H1 (cell line): Measurements from ENCODE around the gene ZNF133.

ENCODE experiments used
- ATF3 ChIP-seq: IDR thresholded peaks from 2 replicates; pipeline ENCODE4 v1.6.1; 2011; ENCODE audit warnings: low read depth, mild to moderate bottlenecking, low read length; ENCODE audit not compliant: insufficient read depth
- CEBPB ChIP-seq: IDR thresholded peaks from 2 replicates; pipeline ENCODE4 v1.6.1; 2012; ENCODE audit warnings: low read depth, low read length
- CTCF ChIP-seq, 3 experiments: IDR thresholded peaks; 1 replicate in 2 of 3; 2 replicates in 1 of 3; pipeline versions ENCODE4 v1.5.1 to v1.6.1; 2011; ENCODE audit warnings: low read length in 3 of 3, mild to moderate bottlenecking in 3 of 3, inconsistent platforms in 2 of 3, low read depth in 1 of 3, moderate library complexity in 1 of 3; ENCODE audit not compliant: insufficient read depth in 1 of 3; ENCODE audit errors: control extremely low read depth in 1 of 3
- EP300 ChIP-seq, 2 experiments: IDR thresholded peaks; 1 replicate in 1 of 2; 2 replicates in 1 of 2; pipeline ENCODE4 v1.6.1; 2011 to 2012; ENCODE audit warnings: low read depth in 2 of 2, low read length in 2 of 2, mild to moderate bottlenecking in 2 of 2, borderline replicate concordance in 1 of 2, inconsistent platforms in 1 of 2, moderate library complexity in 1 of 2
- GABPA ChIP-seq: IDR thresholded peaks from 2 replicates; pipeline ENCODE4 v1.6.1; 2011; ENCODE audit warnings: mild to moderate bottlenecking, low read length, moderate library complexity, borderline replicate concordance; ENCODE audit not compliant: insufficient read depth
- MAX ChIP-seq: IDR thresholded peaks from 2 replicates; pipeline ENCODE4 v1.6.1; 2012; ENCODE audit warnings: inconsistent platforms
- PHF8 ChIP-seq: fragments of 200-600 bp; sonication (generic); conservative IDR thresholded peaks from 2 replicates; pipeline ENCODE4 v1.7.1; 2012; ENCODE audit warnings: low read depth, mild to moderate bottlenecking, inconsistent platforms, low read length, moderate library complexity
- POLR2A ChIP-seq, 2 experiments: IDR thresholded peaks; 1 replicate in 1 of 2; 2 replicates in 1 of 2; pipeline ENCODE4 v1.6.1; 2011; ENCODE audit warnings: low read depth in 2 of 2, low read length in 2 of 2, mild to moderate bottlenecking in 2 of 2; ENCODE audit errors: control extremely low read depth in 1 of 2
- POLR2AphosphoS5 ChIP-seq: IDR thresholded peaks from 2 replicates; pipeline ENCODE4 v1.6.1; 2011; ENCODE audit warnings: low read depth, low read length
- TCF12 ChIP-seq: IDR thresholded peaks from 2 replicates; pipeline ENCODE4 v1.6.1; 2011; ENCODE audit warnings: low read depth, mild to moderate bottlenecking, low read length
- YY1 ChIP-seq: IDR thresholded peaks from 2 replicates; pipeline ENCODE4 v1.6.1; 2011; ENCODE audit warnings: low read depth, mild to moderate bottlenecking, low read length

- no peak for TF ChIP-seq CTCF (IDR thresholded peaks at IDR 0.05; ENCODE audit: control extremely low read depth in 1 of 3, insufficient read depth in 1 of 3, low read depth in 1 of 3, low read length in 3 of 3)
- TF ChIP-seq POLR2AphosphoS5 = no peak
- no peak for TF ChIP-seq POLR2A (IDR thresholded peaks at IDR 0.05; ENCODE audit: control extremely low read depth in 1 of 2, low read depth in 2 of 2, low read length in 2 of 2)
- no peak for TF ChIP-seq GABPA
- TF ChIP-seq EP300 (IDR thresholded peaks at IDR 0.05; ENCODE audit: borderline replicate concordance in 1 of 2, low read depth in 2 of 2, low read length in 2 of 2) = no peak
- no peak for TF ChIP-seq YY1
- no peak for TF ChIP-seq PHF8
- no peak for TF ChIP-seq CEBPB
- TF ChIP-seq MAX = no peak
- TF ChIP-seq TCF12 = no peak
- no peak for TF ChIP-seq ATF3
Measured at GRCh38 chr20:18265441-18265840, 22.9 kb upstream of the ZNF133 start.
